Transverse colon (tissue), 4 donors: ENCODE data around the gene SCRN2.

Experiments used
- EP300 ChIP-seq: sonication (generic); formaldehyde crosslinking; IDR thresholded peaks from one replicate; pipeline ENCODE4 v1.6.1; 2017; ENCODE audit warnings: antibody characterized with exemption, low read depth
- POLR2A ChIP-seq: fragments of 450-650 bp; IDR thresholded peaks from one replicate; pipeline ENCODE4 v1.6.1; 2016; ENCODE audit warnings: antibody characterized with exemption, mild to moderate bottlenecking, moderate library complexity
- POLR2AphosphoS5 ChIP-seq, 3 donors: sonication (generic); formaldehyde crosslinking; IDR thresholded peaks; one replicate each; pipeline ENCODE4 v1.6.1; 2016; ENCODE audit warnings: antibody characterized with exemption in 3 of 3
- TF ChIP-seq, protein P1 (sequence below), 5 experiments: fragments of 200-600 bp in 3 of 5; fragments of 450-650 bp in 2 of 5; sonication (generic) in 3 of 5; IDR thresholded peaks; 1 replicate in 2 of 5; 2 replicates in 3 of 5; pipeline ENCODE4 v1.5.1; 2016 to 2017; ENCODE audit warnings: antibody characterized with exemption in 5 of 5, inconsistent platforms in 3 of 5, mild to moderate bottlenecking in 2 of 5, moderate library complexity in 1 of 5

DNA sequence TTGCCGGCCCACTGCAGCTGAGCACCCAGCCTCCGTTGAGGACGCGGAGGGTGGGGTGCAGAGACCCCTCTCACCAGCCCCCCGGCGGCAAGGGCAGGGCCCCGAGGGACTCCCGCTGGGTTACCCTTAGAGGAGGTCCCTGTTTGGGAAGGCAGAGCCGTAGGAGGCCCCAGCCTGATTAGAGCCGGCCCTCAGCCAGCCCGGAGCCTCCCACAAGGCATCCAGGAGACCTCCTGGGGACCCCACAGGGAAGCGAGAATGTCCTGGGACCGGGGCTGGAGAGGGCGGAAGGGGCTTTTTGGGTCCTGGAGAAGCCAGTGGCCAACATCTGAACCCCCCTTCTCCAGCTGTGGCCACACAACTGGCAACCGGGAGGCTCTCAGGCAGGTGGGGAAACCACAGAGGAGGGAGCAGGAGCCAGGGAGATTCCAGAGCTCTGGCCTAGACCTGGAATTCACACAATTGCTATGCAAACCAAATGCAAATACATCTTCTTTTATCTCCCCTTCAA, 31.6 kb upstream of the SCRN2 start:
- no peak for TF ChIP-seq EP300
- TF ChIP-seq, protein P1, sequence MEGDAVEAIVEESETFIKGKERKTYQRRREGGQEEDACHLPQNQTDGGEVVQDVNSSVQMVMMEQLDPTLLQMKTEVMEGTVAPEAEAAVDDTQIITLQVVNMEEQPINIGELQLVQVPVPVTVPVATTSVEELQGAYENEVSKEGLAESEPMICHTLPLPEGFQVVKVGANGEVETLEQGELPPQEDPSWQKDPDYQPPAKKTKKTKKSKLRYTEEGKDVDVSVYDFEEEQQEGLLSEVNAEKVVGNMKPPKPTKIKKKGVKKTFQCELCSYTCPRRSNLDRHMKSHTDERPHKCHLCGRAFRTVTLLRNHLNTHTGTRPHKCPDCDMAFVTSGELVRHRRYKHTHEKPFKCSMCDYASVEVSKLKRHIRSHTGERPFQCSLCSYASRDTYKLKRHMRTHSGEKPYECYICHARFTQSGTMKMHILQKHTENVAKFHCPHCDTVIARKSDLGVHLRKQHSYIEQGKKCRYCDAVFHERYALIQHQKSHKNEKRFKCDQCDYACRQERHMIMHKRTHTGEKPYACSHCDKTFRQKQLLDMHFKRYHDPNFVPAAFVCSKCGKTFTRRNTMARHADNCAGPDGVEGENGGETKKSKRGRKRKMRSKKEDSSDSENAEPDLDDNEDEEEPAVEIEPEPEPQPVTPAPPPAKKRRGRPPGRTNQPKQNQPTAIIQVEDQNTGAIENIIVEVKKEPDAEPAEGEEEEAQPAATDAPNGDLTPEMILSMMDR (IDR thresholded peaks at IDR 0.05) = no peak
- TF ChIP-seq POLR2AphosphoS5 (IDR thresholded peaks at IDR 0.05) = no peak
- no peak for TF ChIP-seq POLR2A
